ENCODE results near the gene PNPLA3.

PNPLA3 gene

DNA sequence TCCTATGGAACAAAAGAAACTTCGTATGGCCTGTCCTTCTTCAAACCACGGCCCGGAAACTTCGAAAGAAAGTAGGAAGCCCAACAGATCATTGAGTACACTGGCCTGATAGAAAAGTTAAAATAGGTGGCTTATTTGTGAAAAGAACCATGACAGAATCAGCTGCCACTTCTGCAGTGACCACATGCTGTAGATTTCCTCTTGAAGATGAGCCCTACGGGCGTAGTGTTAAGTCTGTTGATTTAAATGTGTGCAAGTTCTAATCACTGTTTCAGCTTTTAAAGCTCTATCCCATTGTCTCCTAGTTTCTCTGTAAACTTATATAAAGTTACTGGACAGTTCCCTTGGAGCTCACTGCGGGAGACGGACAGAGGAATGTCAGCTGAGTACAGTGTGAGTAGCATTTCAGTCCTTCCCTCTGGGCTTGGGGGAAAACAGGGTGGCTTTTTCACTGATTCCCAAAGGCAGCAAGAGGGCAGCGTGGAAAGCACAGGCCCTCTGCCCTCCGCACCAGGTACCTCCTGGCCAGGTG, 49.4 kb downstream of the PNPLA3 start:
- TF ChIP-seq, protein P1, sequence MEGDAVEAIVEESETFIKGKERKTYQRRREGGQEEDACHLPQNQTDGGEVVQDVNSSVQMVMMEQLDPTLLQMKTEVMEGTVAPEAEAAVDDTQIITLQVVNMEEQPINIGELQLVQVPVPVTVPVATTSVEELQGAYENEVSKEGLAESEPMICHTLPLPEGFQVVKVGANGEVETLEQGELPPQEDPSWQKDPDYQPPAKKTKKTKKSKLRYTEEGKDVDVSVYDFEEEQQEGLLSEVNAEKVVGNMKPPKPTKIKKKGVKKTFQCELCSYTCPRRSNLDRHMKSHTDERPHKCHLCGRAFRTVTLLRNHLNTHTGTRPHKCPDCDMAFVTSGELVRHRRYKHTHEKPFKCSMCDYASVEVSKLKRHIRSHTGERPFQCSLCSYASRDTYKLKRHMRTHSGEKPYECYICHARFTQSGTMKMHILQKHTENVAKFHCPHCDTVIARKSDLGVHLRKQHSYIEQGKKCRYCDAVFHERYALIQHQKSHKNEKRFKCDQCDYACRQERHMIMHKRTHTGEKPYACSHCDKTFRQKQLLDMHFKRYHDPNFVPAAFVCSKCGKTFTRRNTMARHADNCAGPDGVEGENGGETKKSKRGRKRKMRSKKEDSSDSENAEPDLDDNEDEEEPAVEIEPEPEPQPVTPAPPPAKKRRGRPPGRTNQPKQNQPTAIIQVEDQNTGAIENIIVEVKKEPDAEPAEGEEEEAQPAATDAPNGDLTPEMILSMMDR (IDR thresholded peaks at IDR 0.05; ENCODE audit: low read depth, low read length, poor library complexity, severe bottlenecking), result no peak
- no peak for TF ChIP-seq EZH2phosphoT487 (IDR thresholded peaks at IDR 0.05; ENCODE audit: borderline replicate concordance, low read length)
- Histone ChIP-seq H3K79me2 (ENCODE audit: control insufficient read depth, low read length) (no peaks in the 10 kb centered on the region), H3K27ac (ENCODE audit: low read depth, low read length) (no peak overlapping the region), H3K4me3 (ENCODE audit: low read length) (no peak overlapping the region), H3F3A (ENCODE audit: control insufficient read depth, insufficient read depth) (no peaks in the 10 kb centered on the region), H3K9me3 (ENCODE audit: control insufficient read depth, insufficient read depth, low read length) (no peaks in the 10 kb centered on the region), H3K36me3 (ENCODE audit: control insufficient read depth, low read length) (peaks cover 88% of the 10 kb centered on the region), H3K4me1 (ENCODE audit: control insufficient read depth, low read length) (no peaks in the 10 kb centered on the region), H4K20me1 (ENCODE audit: control insufficient read depth, insufficient read depth, low read depth, low read length) (no peaks in the 10 kb centered on the region), H3K27me3 (ENCODE audit: control insufficient read depth, low read length) (no peaks in the 10 kb centered on the region), H3K4me2 (ENCODE audit: low read length) (no peak overlapping the region), H3K9me2 (replicated peaks; ENCODE audit: control insufficient read depth, low read length) (no peaks in the 10 kb centered on the region)

DNA sequence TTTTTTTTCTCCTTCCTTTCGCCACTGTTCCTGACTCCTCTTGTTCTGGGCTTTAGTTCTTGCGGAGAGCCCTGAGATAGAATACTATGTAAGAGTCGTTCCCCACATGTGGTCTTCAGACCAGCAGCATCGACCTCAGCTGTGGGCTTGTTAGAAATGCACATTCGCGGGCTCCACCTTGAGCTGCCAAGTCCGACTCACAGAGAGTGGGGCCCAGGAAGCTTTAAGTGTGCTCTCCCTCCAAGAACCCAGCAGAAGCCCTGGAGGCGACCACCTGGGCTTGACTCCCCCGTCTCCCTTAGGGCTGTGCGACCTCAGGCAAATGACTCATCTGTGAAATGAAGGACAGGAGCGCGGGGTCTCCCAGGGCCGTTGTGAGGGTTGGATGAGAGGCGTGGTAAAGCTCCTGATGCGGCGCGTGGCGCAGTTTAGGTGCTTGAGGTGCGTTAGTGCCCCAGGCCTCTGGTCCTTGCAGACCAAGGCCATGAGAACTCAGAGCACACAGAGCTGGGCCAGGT, 50.5 kb downstream of the PNPLA3 start:
- Histone ChIP-seq H3K4me3 (ENCODE audit: low read length) (no peak overlapping the region), H3F3A (ENCODE audit: control insufficient read depth, insufficient read depth) (no peaks in the 10 kb centered on the region), H3K9me2 (replicated peaks; ENCODE audit: control insufficient read depth, low read length) (no peaks in the 10 kb centered on the region), H3K79me2 (ENCODE audit: control insufficient read depth, low read length) (no peaks in the 10 kb centered on the region), H3K9me3 (ENCODE audit: control insufficient read depth, insufficient read depth, low read length) (no peaks in the 10 kb centered on the region), H3K4me1 (ENCODE audit: control insufficient read depth, low read length) (no peaks in the 10 kb centered on the region), H3K36me3 (ENCODE audit: control insufficient read depth, low read length) (peaks cover 84% of the 10 kb centered on the region), H3K27me3 (ENCODE audit: control insufficient read depth, low read length) (no peaks in the 10 kb centered on the region), H3K4me2 (ENCODE audit: low read length) (no peak overlapping the region), H4K20me1 (ENCODE audit: control insufficient read depth, insufficient read depth, low read depth, low read length) (no peaks in the 10 kb centered on the region), H3K27ac (ENCODE audit: low read depth, low read length) (no peak overlapping the region)
- TF ChIP-seq, protein P1 (IDR thresholded peaks at IDR 0.05; ENCODE audit: low read depth, low read length, poor library complexity, severe bottlenecking), result no peak
- no peak for TF ChIP-seq EZH2phosphoT487 (IDR thresholded peaks at IDR 0.05; ENCODE audit: borderline replicate concordance, low read length)

DNA sequence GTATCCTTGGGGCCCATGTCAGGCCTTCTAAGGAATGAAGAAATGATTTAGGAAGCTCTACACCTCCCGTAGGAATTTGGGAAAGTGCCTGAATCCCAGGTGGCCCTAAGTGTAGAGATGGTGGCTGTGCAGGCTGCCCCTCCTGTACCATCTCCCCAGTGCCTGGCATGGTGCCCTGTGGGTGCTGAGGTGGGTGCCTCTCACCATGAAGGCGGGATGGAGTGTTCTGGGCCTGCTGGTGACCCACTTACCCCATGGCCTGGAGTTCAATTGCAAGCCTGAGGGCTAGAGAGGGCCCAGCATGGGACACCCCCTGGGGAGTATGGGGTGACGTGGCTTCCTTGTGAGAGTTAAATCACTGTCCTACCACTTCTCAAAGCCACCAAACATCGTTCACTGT, 51.4 kb downstream of the PNPLA3 start:
- no peaks in the 10 kb centered on the region for H3K4me1 ChIP-seq (ENCODE audit: control insufficient read depth, low read length)
- H3K4me3 ChIP-seq (ENCODE audit: low read length), result no peak overlapping the region
- H3K4me2 ChIP-seq (ENCODE audit: low read length), result no peak overlapping the region
- no peaks in the 10 kb centered on the region for H4K20me1 ChIP-seq (ENCODE audit: control insufficient read depth, insufficient read depth, low read depth, low read length)
- H3K27ac ChIP-seq (ENCODE audit: low read depth, low read length), result no peak overlapping the region
- TF ChIP-seq, protein P1 (IDR thresholded peaks at IDR 0.05; ENCODE audit: low read depth, low read length, poor library complexity, severe bottlenecking), result no peak
- no peak for TF ChIP-seq EZH2phosphoT487 (IDR thresholded peaks at IDR 0.05; ENCODE audit: borderline replicate concordance, low read length)
- no peaks in the 10 kb centered on the region for H3K79me2 ChIP-seq (ENCODE audit: control insufficient read depth, low read length)
- H3K36me3 ChIP-seq (ENCODE audit: control insufficient read depth, low read length), result peaks cover 80% of the 10 kb centered on the region
- H3K9me3 ChIP-seq (ENCODE audit: control insufficient read depth, insufficient read depth, low read length), result no peaks in the 10 kb centered on the region
- no peaks in the 10 kb centered on the region for H3F3A ChIP-seq (ENCODE audit: control insufficient read depth, insufficient read depth)
- no peaks in the 10 kb centered on the region for H3K9me2 ChIP-seq (replicated peaks; ENCODE audit: control insufficient read depth, low read length)
- H3K27me3 ChIP-seq (ENCODE audit: control insufficient read depth, low read length), result no peaks in the 10 kb centered on the region
